ENCODE measurements around the gene CCDC146.
"Not testable (repeated sequence)": the region's sequence is repeated elsewhere in the genome, so short reads cannot be mapped to it uniquely, and the experiment has no call there.

CCDC146 gene

GRCh38 chr7:77121860-77122681, at the start of gene CCDC146:
Gene CCDC146 (plus strand): TSS chr7:77122615. CDS start chr7:77167669, 45,054 bp downstream.
- peak within 1 kb of the TSS; percentile 78 for H3K27ac ChIP-seq
- ChIA-PET POLR2A (ENCODE audit: low non-redundant PET) (interaction anchor here (0.6 to 0.7 kb wide), 3 partner anchors 14 to 208 kb away, joined by 3 to 5 read pairs (median 3); no protein-coding TSS in a partner anchor), CTCF (interaction anchor here (0.5 to 1.0 kb wide), 3 partner anchors 210 to 732 kb away, joined by 3 to 6 read pairs (median 4); no protein-coding TSS in a partner anchor)
- DNase-seq (ENCODE audit: low spot score), result peak; percentile 85

- POLR2A ChIA-PET (ENCODE audit: low non-redundant PET); H3K27ac ChIP-seq; CTCF ChIA-PET; DNase-seq (ENCODE audit: low spot score): not testable (repeated sequence)
Measured at GRCh38 chr7:77074786-77075396, 47.5 kb upstream of the CCDC146 start.

- DNase-seq (ENCODE audit: low spot score); CTCF ChIA-PET; H3K27ac ChIP-seq; POLR2A ChIA-PET (ENCODE audit: low non-redundant PET): not testable (repeated sequence)
Measured at GRCh38 chr7:77077060-77077459, 45.4 kb upstream of the CCDC146 start.

GRCh38 chr7:77079112-77079511, 43.3 kb upstream of the CCDC146 start:
- POLR2A ChIA-PET (ENCODE audit: low non-redundant PET); DNase-seq (ENCODE audit: low spot score); CTCF ChIA-PET; H3K27ac ChIP-seq: not testable (repeated sequence)

GRCh38 chr7:77079624-77080023, 42.8 kb upstream of the CCDC146 start:
- CTCF ChIA-PET; H3K27ac ChIP-seq; DNase-seq (ENCODE audit: low spot score); POLR2A ChIA-PET (ENCODE audit: low non-redundant PET): not testable (repeated sequence)

- DNase-seq (ENCODE audit: low spot score); H3K27ac ChIP-seq; POLR2A ChIA-PET (ENCODE audit: low non-redundant PET); CTCF ChIA-PET: not testable (repeated sequence)
Measured at GRCh38 chr7:77080236-77080635, 42.2 kb upstream of the CCDC146 start.

- CTCF ChIA-PET; POLR2A ChIA-PET (ENCODE audit: low non-redundant PET); DNase-seq (ENCODE audit: low spot score); H3K27ac ChIP-seq: not testable (repeated sequence)
Measured at GRCh38 chr7:77082192-77082591, 40.2 kb upstream of the CCDC146 start.

GRCh38 chr7:77092301-77092700, 30.1 kb upstream of the CCDC146 start:
- H3K27ac ChIP-seq; CTCF ChIA-PET; POLR2A ChIA-PET (ENCODE audit: low non-redundant PET); DNase-seq (ENCODE audit: low spot score): not testable (repeated sequence)

GRCh38 chr7:77100501-77100900, 21.9 kb upstream of the CCDC146 start:
- CTCF ChIA-PET; POLR2A ChIA-PET (ENCODE audit: low non-redundant PET); DNase-seq (ENCODE audit: low spot score); H3K27ac ChIP-seq: not testable (repeated sequence)

GRCh38 chr7:77101187-77101586, 21.2 kb upstream of the CCDC146 start:
- H3K27ac ChIP-seq; DNase-seq (ENCODE audit: low spot score); POLR2A ChIA-PET (ENCODE audit: low non-redundant PET); CTCF ChIA-PET: not testable (repeated sequence)

GRCh38 chr7:77102671-77103070, 19.7 kb upstream of the CCDC146 start:
- H3K27ac ChIP-seq; POLR2A ChIA-PET (ENCODE audit: low non-redundant PET); DNase-seq (ENCODE audit: low spot score); CTCF ChIA-PET: not testable (repeated sequence)

- DNase-seq (ENCODE audit: low spot score); H3K27ac ChIP-seq; POLR2A ChIA-PET (ENCODE audit: low non-redundant PET); CTCF ChIA-PET: not testable (repeated sequence)
Measured at GRCh38 chr7:77105904-77106303, 16.5 kb upstream of the CCDC146 start.

- POLR2A ChIA-PET (ENCODE audit: low non-redundant PET); CTCF ChIA-PET; H3K27ac ChIP-seq; DNase-seq (ENCODE audit: low spot score): not testable (repeated sequence)
Measured at GRCh38 chr7:77107659-77108058, 14.8 kb upstream of the CCDC146 start.

- POLR2A ChIA-PET (ENCODE audit: low non-redundant PET); DNase-seq (ENCODE audit: low spot score); H3K27ac ChIP-seq; CTCF ChIA-PET: not testable (repeated sequence)
Measured at GRCh38 chr7:77108362-77108761, 14.1 kb upstream of the CCDC146 start.
